ENCODE data around the gene LPIN1.

- TF ChIP-seq CTCF (IDR thresholded peaks at IDR 0.05; ENCODE audit: low read depth, low read length) = no peak
- no peak for TF ChIP-seq EZH2phosphoT487 (IDR thresholded peaks at IDR 0.05; ENCODE audit: low read depth)
Measured at GRCh38 chr2:11745613-11746375, 638 bp upstream of the LPIN1 start.

Measured in OCI-LY3 (cell line).